PC-3 (cell line): ENCODE measurements around the gene KIF5A.

Source experiments
- CTCF ChIP-seq: fragments of 300-600 bp; sonication (generic); conservative IDR thresholded peaks from 2 replicates; pipeline ENCODE4 v1.5.1; 2017; ENCODE audit warnings: antibody characterized with exemption, low read depth, mild to moderate bottlenecking, low read length
- EZH2 ChIP-seq: fragments of 300-600 bp; sonication (generic); IDR thresholded peaks from one replicate; pipeline ENCODE4 v1.6.1; 2017; ENCODE audit warnings: antibody characterized with exemption, mild to moderate bottlenecking, low read length; ENCODE audit not compliant: unreplicated experiment

GRCh38 chr12:57620245-57620935, 70.5 kb downstream of the KIF5A start:
- TF ChIP-seq EZH2 (no peak), CTCF (no peak)
